Measurements from ENCODE around the gene VEZT. TPM values are rescaled to one million over a fixed set of nuclear protein-coding genes. Genes with fewer than 3 reads are reported as not detected.

Gene VEZT
- total and polyA plus RNA-seq, 9 of the 15 experiments (the other 6 are each of a cell fraction or from before 2014, with no cell fraction given), result 16.1 to 61.5 (median 32.6) TPM

- no peak for TF ChIP-seq NR2C1 (IDR thresholded peaks at IDR 0.05)
- peak; percentile 37; the same call in 1 of the 2 replicates for TF ChIP-seq NR2C1 (tag; IDR thresholded peaks at IDR 0.05)
- TF ChIP-seq, protein P1, sequence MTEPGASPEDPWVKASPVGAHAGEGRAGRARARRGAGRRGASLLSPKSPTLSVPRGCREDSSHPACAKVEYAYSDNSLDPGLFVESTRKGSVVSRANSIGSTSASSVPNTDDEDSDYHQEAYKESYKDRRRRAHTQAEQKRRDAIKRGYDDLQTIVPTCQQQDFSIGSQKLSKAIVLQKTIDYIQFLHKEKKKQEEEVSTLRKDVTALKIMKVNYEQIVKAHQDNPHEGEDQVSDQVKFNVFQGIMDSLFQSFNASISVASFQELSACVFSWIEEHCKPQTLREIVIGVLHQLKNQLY (CRISPR knock-in tag; conservative IDR thresholded peaks at IDR 0.05), result no peak
- TF ChIP-seq, protein P2, sequence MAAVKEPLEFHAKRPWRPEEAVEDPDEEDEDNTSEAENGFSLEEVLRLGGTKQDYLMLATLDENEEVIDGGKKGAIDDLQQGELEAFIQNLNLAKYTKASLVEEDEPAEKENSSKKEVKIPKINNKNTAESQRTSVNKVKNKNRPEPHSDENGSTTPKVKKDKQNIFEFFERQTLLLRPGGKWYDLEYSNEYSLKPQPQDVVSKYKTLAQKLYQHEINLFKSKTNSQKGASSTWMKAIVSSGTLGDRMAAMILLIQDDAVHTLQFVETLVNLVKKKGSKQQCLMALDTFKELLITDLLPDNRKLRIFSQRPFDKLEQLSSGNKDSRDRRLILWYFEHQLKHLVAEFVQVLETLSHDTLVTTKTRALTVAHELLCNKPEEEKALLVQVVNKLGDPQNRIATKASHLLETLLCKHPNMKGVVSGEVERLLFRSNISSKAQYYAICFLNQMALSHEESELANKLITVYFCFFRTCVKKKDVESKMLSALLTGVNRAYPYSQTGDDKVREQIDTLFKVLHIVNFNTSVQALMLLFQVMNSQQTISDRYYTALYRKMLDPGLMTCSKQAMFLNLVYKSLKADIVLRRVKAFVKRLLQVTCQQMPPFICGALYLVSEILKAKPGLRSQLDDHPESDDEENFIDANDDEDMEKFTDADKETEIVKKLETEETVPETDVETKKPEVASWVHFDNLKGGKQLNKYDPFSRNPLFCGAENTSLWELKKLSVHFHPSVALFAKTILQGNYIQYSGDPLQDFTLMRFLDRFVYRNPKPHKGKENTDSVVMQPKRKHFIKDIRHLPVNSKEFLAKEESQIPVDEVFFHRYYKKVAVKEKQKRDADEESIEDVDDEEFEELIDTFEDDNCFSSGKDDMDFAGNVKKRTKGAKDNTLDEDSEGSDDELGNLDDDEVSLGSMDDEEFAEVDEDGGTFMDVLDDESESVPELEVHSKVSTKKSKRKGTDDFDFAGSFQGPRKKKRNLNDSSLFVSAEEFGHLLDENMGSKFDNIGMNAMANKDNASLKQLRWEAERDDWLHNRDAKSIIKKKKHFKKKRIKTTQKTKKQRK (IDR thresholded peaks at IDR 0.05; ENCODE audit: borderline replicate concordance, low read depth, low read length), result no peak
- no peak for TF ChIP-seq HNRNPUL1 (IDR thresholded peaks at IDR 0.05; ENCODE audit: low read length)
- no peak for TF ChIP-seq KLF10 (CRISPR knock-in tag; IDR thresholded peaks at IDR 0.05)
- no peak for TF ChIP-seq PYGO2 (tag; IDR thresholded peaks at IDR 0.05)
- TF ChIP-seq IRF2 (CRISPR knock-in tag; IDR thresholded peaks at IDR 0.05), result no peak
- no peak for TF ChIP-seq CBX2 (IDR thresholded peaks at IDR 0.05; ENCODE audit: insufficient read depth, low read length, poor library complexity, severe bottlenecking)
- no peak for TF ChIP-seq GATA2 (CRISPR knock-in tag; IDR thresholded peaks at IDR 0.05)
- TF ChIP-seq RBM39 (optimal IDR thresholded peaks at IDR 0.05; ENCODE audit: low read depth, low read length), result no peak
- no peak for TF ChIP-seq RAD51 (IDR thresholded peaks at IDR 0.05; ENCODE audit: borderline replicate concordance, low read depth)
- no peak for TF ChIP-seq RNF219 (CRISPR knock-in tag; IDR thresholded peaks at IDR 0.05)
- no peak for TF ChIP-seq ZNF282 (CRISPR knock-in tag; IDR thresholded peaks at IDR 0.05)
- TF ChIP-seq NCOA1 (IDR thresholded peaks at IDR 0.05; ENCODE audit: low read depth), result peak; percentile 19; the same call in 1 of the 2 replicates
- TF ChIP-seq ZKSCAN8 (CRISPR knock-in tag; IDR thresholded peaks at IDR 0.05), result no peak
- peak; percentile 45; the same call in 1 of the 2 replicates for TF ChIP-seq RFX1 (IDR thresholded peaks at IDR 0.05)
- TF ChIP-seq RBFOX2 (IDR thresholded peaks at IDR 0.05; ENCODE audit: low read depth, low read length), result no peak
These were observed 36.5 kb upstream of the VEZT start (continued) for GRCh38 chr12:95181103-95181502.

Data from K562 (cell line).